ENCODE measurements around the gene COL6A1. TPM values are rescaled to one million over a fixed set of nuclear protein-coding genes. Genes with fewer than 3 reads are reported as not detected.

Gene COL6A1
- total RNA-seq, 3 donors from 2014 or later (not counting 1 experiment from before 2014, with no cell fraction given), result 1.0 to 5.2 (median 2.5) TPM

DNA sequence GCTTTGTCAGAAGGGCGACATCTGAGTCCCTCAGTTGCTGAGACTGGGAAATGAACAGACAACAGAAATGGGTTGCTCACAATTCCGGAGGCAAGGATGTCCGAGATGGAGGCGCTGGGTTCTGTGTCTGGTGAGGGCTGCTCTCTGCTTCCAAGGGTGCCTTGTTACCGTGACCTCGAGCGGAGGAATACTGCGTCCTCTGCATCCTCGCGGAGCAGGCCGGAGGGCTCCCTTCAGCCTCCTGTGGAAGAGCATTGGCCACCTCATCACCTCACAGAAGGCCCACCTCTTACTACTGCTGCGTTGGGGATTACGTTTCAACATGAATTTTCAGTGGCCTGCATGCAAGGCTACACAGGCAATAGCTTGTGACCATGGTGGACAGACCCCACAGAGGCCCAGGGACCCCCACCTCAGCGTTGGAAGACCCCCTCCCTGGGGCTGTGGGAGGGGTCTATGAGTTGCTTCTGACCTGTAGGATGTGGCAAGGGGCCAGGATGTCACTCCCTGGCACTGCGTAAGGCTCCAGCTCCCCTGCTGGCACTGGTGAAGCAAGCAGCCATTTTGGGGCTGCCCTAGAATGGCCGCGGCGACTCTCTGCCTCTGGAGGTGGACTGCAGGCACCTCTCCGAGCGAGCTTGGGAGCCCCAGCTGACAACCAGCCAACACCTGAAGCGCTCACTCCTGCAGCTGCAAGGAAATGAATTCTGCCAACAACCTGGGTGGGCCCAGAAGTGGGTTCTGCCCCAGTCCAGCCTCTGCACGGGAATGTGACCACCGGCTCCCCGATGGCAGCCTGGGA, 36.3 kb upstream of the COL6A1 start:
- 91% methylated on average over 24 of the region's 24 CpGs for WGBS (ENCODE audit: insufficient coverage)
- ATAC-seq, result no peak
- H3K27me3 Mint-ChIP-seq (ENCODE audit: low read depth in 2 of 2), result no peaks in the 10 kb centered on the region
- Histone ChIP-seq H3K9me3 (ENCODE audit: control insufficient read depth, insufficient read depth, low read length) (no peaks in the 10 kb centered on the region), H3K4me1 (ENCODE audit: control insufficient read depth, insufficient read depth, low read length) (no peaks in the 10 kb centered on the region), H3K27me3 (ENCODE audit: control insufficient read depth, insufficient read depth, low read length) (no peaks in the 10 kb centered on the region), H3K36me3 (ENCODE audit: control insufficient read depth, insufficient read depth, low read length) (no peaks in the 10 kb centered on the region), H3K27ac (ENCODE audit: low read length) (no peak overlapping the region), H3K4me3 (ENCODE audit: low read length) (no peak overlapping the region)
- H3K4me1 Mint-ChIP-seq, result no peaks in the 10 kb centered on the region
- intact Hi-C loops (cut with micrococcal nuclease), result no loop called here
- TF ChIP-seq CTCF (IDR thresholded peaks at IDR 0.05), result no peak
- no peak overlapping the region for H3K27ac Mint-ChIP-seq
- no peaks in the 10 kb centered on the region for H3K36me3 Mint-ChIP-seq
- H3K9me3 Mint-ChIP-seq, result no peaks in the 10 kb centered on the region
- no peak overlapping the region for H3K4me3 Mint-ChIP-seq
- no peak for DNase-seq

GRCh38 chr21:45945868-45946210, 35.7 kb upstream of the COL6A1 start:
- Histone ChIP-seq H3K9me3 (ENCODE audit: control insufficient read depth, insufficient read depth, low read length) (no peaks in the 10 kb centered on the region), H3K36me3 (ENCODE audit: control insufficient read depth, insufficient read depth, low read length) (no peaks in the 10 kb centered on the region), H3K27ac (ENCODE audit: low read length) (no peak overlapping the region), H3K4me3 (ENCODE audit: low read length) (no peak overlapping the region), H3K4me1 (ENCODE audit: control insufficient read depth, insufficient read depth, low read length) (no peaks in the 10 kb centered on the region), H3K27me3 (ENCODE audit: control insufficient read depth, insufficient read depth, low read length) (no peaks in the 10 kb centered on the region)
- intact Hi-C loops (cut with micrococcal nuclease), result no loop called here
- no peaks in the 10 kb centered on the region for H3K4me1 Mint-ChIP-seq
- no peaks in the 10 kb centered on the region for H3K36me3 Mint-ChIP-seq
- DNase-seq, result no peak
- no peaks in the 10 kb centered on the region for H3K9me3 Mint-ChIP-seq
- no peak for TF ChIP-seq CTCF (IDR thresholded peaks at IDR 0.05)
- WGBS (ENCODE audit: insufficient coverage), result 85% methylated on average over 12 of the region's 12 CpGs
- H3K4me3 Mint-ChIP-seq, result no peak overlapping the region
- ATAC-seq, result no peak
- no peaks in the 10 kb centered on the region for H3K27me3 Mint-ChIP-seq (ENCODE audit: low read depth in 2 of 2)
- no peak overlapping the region for H3K27ac Mint-ChIP-seq

GRCh38 chr21:45947296-45947695, 34.3 kb upstream of the COL6A1 start:
- no peak for TF ChIP-seq CTCF (IDR thresholded peaks at IDR 0.05)
- Mint-ChIP-seq H3K27me3 (ENCODE audit: low read depth in 2 of 2) (no peaks in the 10 kb centered on the region), H3K4me3 (no peak overlapping the region), H3K4me1 (no peaks in the 10 kb centered on the region), H3K27ac (no peak overlapping the region), H3K9me3 (no peaks in the 10 kb centered on the region), H3K36me3 (no peaks in the 10 kb centered on the region)
- H3K27ac ChIP-seq (ENCODE audit: low read length), result no peak overlapping the region
- no peaks in the 10 kb centered on the region for H3K36me3 ChIP-seq (ENCODE audit: control insufficient read depth, insufficient read depth, low read length)
- no peak for ATAC-seq
- no peaks in the 10 kb centered on the region for H3K4me1 ChIP-seq (ENCODE audit: control insufficient read depth, insufficient read depth, low read length)
- no peak overlapping the region for H3K4me3 ChIP-seq (ENCODE audit: low read length)
- no peak for DNase-seq
- 92% methylated on average over 16 of the region's 16 CpGs for WGBS (ENCODE audit: insufficient coverage)
- intact Hi-C loops (cut with micrococcal nuclease), result no loop called here
- no peaks in the 10 kb centered on the region for H3K27me3 ChIP-seq (ENCODE audit: control insufficient read depth, insufficient read depth, low read length)
- H3K9me3 ChIP-seq (ENCODE audit: control insufficient read depth, insufficient read depth, low read length), result no peaks in the 10 kb centered on the region

Data from natural killer cell (primary cell).